DOHH2 (cell line): ENCODE measurements around the gene SLC19A2.

ENCODE experiments used
- H3F3A ChIP-seq: fragments of 200-600 bp; sonication (generic), shearing (Covaris generic); 2 replicates; pipeline ENCODE4 v1.6.0; 2016; ENCODE audit warnings: antibody characterized with exemption, mild to moderate bottlenecking; ENCODE audit not compliant: control insufficient read depth, insufficient read depth
- H3K27ac ChIP-seq: fragments of 200-600 bp; sonication (generic); 2 replicates; pipeline ENCODE4 v1.5.1; 2014; ENCODE audit warnings: low read depth, mild to moderate bottlenecking, low read length, moderate library complexity
- H3K27me3 ChIP-seq: fragments of 200-600 bp; sonication (generic); 2 replicates; pipeline ENCODE4 v1.6.1; 2014; ENCODE audit warnings: mild to moderate bottlenecking, low read length, mixed read lengths; ENCODE audit not compliant: control insufficient read depth
- H3K36me3 ChIP-seq: fragments of 200-600 bp; sonication (generic); 2 replicates; pipeline ENCODE4 v1.6.1; 2014; ENCODE audit warnings: mild to moderate bottlenecking, low read length, moderate library complexity, mixed read lengths; ENCODE audit not compliant: control insufficient read depth
- H3K4me1 ChIP-seq: fragments of 200-600 bp; sonication (generic); 2 replicates; pipeline ENCODE4 v1.6.1; 2014; ENCODE audit warnings: mild to moderate bottlenecking, low read length, mixed read lengths; ENCODE audit not compliant: control insufficient read depth
- H3K4me2 ChIP-seq: fragments of 200-600 bp; sonication (generic); 2 replicates; pipeline ENCODE4 v1.6.0; 2014; ENCODE audit warnings: mild to moderate bottlenecking, low read length, moderate library complexity
- H3K4me3 ChIP-seq: fragments of 200-600 bp; sonication (generic); 2 replicates; pipeline ENCODE4 v1.5.1; 2014; ENCODE audit warnings: mild to moderate bottlenecking, low read length, mixed read lengths
- H3K79me2 ChIP-seq: fragments of 200-600 bp; sonication (generic); 2 replicates; pipeline ENCODE4 v1.6.1; 2014; ENCODE audit warnings: mild to moderate bottlenecking, low read length, mixed read lengths; ENCODE audit not compliant: control insufficient read depth
- H3K9me2 ChIP-seq: fragments of 200-600 bp; sonication (generic); replicated peaks from 2 replicates; pipeline ENCODE4 v1.6.1; 2014; ENCODE audit warnings: mild to moderate bottlenecking, low read length, mixed read lengths; ENCODE audit not compliant: control insufficient read depth
- H3K9me3 ChIP-seq: fragments of 200-600 bp; sonication (generic); 2 replicates; pipeline ENCODE4 v1.6.1; 2014; ENCODE audit warnings: antibody characterized with exemption, low read length, mixed read lengths; ENCODE audit not compliant: control insufficient read depth, insufficient read depth
- H4K20me1 ChIP-seq: fragments of 200-600 bp; sonication (generic); 2 replicates; pipeline ENCODE4 v1.6.0; 2014; ENCODE audit warnings: low read depth, mild to moderate bottlenecking, antibody characterized with exemption, low read length, moderate library complexity; ENCODE audit not compliant: control insufficient read depth, insufficient read depth
- EZH2phosphoT487 ChIP-seq: fragments of 200-600 bp; sonication (generic); IDR thresholded peaks from 2 replicates; pipeline ENCODE4 v1.6.1; 2017; ENCODE audit warnings: borderline replicate concordance, mild to moderate bottlenecking, antibody characterized with exemption, low read length, moderate library complexity, mixed read lengths
- TF ChIP-seq, protein P1 (sequence below): fragments of 200-600 bp; sonication (generic); IDR thresholded peaks from one replicate; pipeline ENCODE4 v1.5.1; 2014; ENCODE audit warnings: antibody characterized with exemption, mild to moderate bottlenecking, low read depth, low read length; ENCODE audit not compliant: poor library complexity, severe bottlenecking

The SLC19A2 gene

DNA sequence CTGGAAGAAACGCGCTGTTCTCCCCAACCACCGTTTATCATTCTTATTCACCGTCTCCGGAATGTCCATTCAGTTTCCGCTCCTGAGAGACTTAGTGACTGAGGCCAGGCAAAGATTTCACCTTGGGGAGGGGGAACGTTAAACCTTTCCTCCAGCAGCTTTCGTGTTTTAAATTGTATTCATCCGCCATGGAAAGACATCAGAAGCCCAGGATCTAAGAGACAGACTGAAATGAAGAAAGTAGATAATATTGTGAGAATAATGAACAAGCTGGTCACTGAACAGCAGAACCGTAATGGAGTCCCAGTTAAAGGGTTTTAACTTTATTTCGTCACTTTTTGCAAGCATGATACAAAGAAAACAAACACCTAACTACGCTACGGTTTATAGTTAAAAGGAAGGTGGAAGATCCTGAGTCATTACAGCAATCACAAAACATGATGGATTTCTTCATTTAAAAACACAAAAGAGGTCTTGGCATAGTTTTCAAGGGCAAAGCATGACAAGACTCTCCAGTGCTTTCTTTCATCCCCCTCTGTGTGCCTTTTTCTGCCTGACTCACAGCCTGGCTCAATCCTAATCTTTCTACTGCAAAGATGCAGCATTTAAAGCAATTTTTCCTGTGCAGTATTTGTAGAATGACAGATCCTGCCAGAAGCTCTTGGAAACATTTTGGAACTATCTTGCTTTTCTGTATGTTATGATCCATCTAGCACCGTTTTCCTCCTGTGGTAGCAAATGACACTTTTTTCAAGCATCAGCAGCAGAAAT, 722 bp upstream of the SLC19A2 start:
- TF ChIP-seq EZH2phosphoT487, result no peak
- TF ChIP-seq, protein P1, sequence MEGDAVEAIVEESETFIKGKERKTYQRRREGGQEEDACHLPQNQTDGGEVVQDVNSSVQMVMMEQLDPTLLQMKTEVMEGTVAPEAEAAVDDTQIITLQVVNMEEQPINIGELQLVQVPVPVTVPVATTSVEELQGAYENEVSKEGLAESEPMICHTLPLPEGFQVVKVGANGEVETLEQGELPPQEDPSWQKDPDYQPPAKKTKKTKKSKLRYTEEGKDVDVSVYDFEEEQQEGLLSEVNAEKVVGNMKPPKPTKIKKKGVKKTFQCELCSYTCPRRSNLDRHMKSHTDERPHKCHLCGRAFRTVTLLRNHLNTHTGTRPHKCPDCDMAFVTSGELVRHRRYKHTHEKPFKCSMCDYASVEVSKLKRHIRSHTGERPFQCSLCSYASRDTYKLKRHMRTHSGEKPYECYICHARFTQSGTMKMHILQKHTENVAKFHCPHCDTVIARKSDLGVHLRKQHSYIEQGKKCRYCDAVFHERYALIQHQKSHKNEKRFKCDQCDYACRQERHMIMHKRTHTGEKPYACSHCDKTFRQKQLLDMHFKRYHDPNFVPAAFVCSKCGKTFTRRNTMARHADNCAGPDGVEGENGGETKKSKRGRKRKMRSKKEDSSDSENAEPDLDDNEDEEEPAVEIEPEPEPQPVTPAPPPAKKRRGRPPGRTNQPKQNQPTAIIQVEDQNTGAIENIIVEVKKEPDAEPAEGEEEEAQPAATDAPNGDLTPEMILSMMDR, result no peak
- Histone ChIP-seq H3K27me3 (no peaks in the 10 kb centered on the region), H3K9me2 (no peaks in the 10 kb centered on the region), H3K79me2 (peaks cover 38% of the 10 kb centered on the region), H3K4me2 (peak overlapping the region; percentile 76), H4K20me1 (no peaks in the 10 kb centered on the region), H3K4me3 (peak overlapping the region; percentile 85), H3F3A (no peaks in the 10 kb centered on the region), H3K4me1 (peaks cover 30% of the 10 kb centered on the region), H3K27ac (no peak overlapping the region), H3K36me3 (peaks cover 5% of the 10 kb centered on the region; the same call in 1 of the 2 replicates), H3K9me3 (no peaks in the 10 kb centered on the region)

DNA sequence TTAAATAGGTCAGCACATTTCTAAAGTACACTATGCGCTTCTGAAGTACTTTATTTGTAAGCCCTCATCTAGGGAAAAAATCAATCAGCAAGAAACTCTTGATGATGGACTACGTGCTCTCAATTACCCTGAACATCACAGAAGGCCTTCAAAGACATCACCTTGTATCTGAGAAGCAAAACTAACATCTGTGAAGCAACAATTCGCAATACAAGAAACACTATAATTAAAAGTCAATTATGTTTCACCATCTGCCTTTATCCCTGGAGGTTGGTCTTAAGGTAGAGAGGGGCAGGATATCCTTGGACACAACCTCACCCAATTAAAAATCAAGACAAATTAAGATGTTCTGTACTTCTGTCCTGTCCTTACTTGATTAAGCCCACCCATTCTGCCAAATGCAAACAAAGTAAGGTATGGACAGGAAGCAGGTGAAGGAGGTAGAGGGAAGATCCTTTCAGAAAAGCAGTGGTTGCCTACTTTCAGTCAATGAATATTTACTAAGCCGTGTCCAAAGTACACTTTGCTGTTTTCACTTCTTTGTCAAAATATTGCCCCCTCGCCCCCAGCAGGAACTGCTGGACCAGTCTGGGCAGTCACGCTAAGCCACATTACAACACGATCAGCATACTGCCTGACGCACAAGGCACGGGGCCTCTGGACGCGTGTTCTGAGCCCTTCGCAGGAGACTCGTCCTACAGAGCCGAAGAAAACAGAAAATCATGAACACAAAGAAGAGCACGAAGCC, 887 bp downstream of the SLC19A2 start:
- peaks cover 5% of the 10 kb centered on the region; the same call in 1 of the 2 replicates for H3K36me3 ChIP-seq
- peaks cover 53% of the 10 kb centered on the region for H3K79me2 ChIP-seq
- no peaks in the 10 kb centered on the region for H3K9me2 ChIP-seq
- H3F3A ChIP-seq, result no peaks in the 10 kb centered on the region
- H3K9me3 ChIP-seq, result no peaks in the 10 kb centered on the region
- no peak overlapping the region for H3K27ac ChIP-seq
- H4K20me1 ChIP-seq, result no peaks in the 10 kb centered on the region
- peak overlapping the region; percentile 76 for H3K4me2 ChIP-seq
- TF ChIP-seq EZH2phosphoT487, result no peak
- TF ChIP-seq, protein P1, result no peak
- H3K27me3 ChIP-seq, result no peaks in the 10 kb centered on the region
- H3K4me3 ChIP-seq, result peak overlapping the region; percentile 85
- H3K4me1 ChIP-seq, result peaks cover 30% of the 10 kb centered on the region

DNA sequence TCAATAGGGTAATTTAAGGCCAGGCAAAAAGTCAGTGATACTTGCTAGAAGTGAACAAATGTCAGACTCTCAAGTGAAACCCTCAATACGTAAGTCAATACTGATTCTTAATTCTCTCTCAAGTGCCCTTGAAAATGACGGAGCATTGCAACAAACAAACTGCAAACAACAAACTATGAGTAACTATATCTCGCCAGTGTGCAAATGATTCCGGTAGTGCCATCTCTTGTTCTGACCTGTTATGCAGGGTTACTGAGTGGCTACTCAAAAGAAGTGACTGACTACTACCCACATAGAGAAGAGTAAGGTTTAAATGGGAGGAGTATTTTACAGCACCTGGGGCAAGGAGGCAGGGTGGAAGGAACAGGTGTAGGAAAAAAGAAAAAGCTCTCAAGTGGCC, 1.6 kb downstream of the SLC19A2 start:
- Histone ChIP-seq H3K4me1 (peaks cover 30% of the 10 kb centered on the region), H4K20me1 (no peaks in the 10 kb centered on the region)

More for the DNA sequence above, 1.6 kb downstream of the SLC19A2 start:
- H3K9me2 ChIP-seq, result no peaks in the 10 kb centered on the region
- H3K36me3 ChIP-seq, result peaks cover 5% of the 10 kb centered on the region; the same call in 1 of the 2 replicates
- H3K27ac ChIP-seq, result no peak overlapping the region
- TF ChIP-seq, protein P1, result no peak
- no peak for TF ChIP-seq EZH2phosphoT487
- H3K9me3 ChIP-seq, result no peaks in the 10 kb centered on the region
- H3K27me3 ChIP-seq, result no peaks in the 10 kb centered on the region
- no peaks in the 10 kb centered on the region for H3F3A ChIP-seq
- peak overlapping the region; percentile 85 for H3K4me3 ChIP-seq
- peaks cover 61% of the 10 kb centered on the region for H3K79me2 ChIP-seq
- H3K4me2 ChIP-seq, result peak overlapping the region; percentile 76
